ENCODE data around the gene CEMP1.

Gene CEMP1

GRCh38 chr16:2483939-2484897 lies 47.0 kb downstream of the CEMP1 start:
- no peak for DNase-seq

DNA sequence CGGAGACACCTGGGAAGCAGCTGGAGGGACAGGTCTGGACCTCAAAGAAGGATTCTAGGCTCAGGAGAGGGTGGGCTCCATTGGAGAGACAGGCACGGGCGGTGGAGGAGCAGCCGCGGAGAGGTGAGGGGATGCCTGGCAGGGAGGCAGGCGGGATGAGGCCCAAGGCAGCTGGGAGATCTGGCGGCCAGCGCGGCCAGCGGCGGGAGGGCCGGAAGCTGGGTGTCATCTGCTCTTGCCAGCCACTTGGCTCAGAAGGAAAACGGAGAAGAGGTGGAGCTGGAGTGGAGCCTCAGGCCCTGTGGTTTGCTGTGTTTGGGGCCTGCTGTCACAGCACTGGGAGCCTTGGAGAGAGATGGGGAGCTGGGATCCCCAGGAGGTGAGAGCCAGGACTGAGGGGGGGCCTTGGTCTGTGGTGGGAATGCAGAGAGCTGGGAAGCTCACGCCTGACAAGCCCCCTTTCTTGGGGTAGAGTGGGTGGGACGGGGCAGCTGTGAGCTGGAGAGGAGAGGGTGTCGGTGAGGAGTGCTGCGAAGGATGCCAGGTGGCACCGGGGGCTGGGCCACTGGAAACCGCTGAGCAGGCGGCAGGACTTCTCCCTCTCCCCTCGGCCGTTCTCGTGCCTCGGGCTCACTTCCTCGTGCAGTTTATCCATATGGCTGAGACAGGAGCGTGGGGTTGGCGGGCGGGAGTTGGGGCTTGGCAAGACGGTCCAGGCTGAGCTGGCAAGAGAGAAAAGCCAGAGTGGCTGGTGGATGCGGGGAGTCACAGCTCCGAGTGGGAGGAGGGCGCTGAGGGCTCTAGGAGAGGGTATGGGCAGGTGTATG lies 48.3 kb downstream of the CEMP1 start:
- DNase-seq = no peak

GRCh38 chr16:2482249-2482648 lies 49.0 kb downstream of the CEMP1 start:
- DNase-seq = no peak

DNA sequence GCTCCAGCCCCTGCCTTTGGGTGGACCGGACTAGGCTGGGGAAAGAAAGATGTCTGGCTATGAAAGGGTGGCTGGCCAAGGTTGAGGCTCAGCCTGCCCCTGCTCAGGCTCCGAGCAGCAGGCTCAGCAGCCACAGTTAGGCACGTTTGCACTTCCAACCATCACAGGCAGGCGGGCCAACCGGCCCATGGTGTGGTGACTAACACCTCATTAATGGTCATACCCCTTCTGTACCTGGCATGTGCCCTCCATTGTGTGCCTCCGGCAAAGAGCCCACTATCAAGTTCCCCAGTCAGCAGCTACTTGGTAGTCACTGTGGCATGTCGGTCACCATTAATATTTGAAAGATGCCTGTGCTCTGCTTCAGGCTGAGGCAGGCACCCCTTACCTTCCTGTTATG lies 49.5 kb downstream of the CEMP1 start:
- DNase-seq = no peak

DNA sequence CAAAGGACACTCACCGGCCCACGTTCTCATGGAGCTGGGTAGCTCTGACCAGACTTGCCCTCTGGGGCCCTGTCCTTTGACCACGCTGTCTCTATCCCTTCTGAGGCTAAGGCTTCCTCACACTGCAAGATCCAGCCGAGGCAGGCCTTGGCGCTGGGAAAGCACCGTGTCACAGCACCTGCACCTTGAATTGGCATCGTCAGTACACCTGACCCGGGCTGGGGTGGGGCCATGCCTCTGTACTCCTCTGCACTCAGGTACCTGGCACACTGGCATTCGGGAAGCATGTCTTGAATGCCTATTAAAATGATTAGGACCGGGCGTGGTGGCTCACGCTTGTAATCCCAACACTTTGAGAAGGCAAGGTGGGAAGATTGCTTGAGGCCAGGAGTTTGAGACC lies 50.3 kb downstream of the CEMP1 start:
- no peak for DNase-seq

Data from Kasumi-1 (cell line).